GM23338 (cell line): ENCODE results near the gene NACAD. TPM values are rescaled to one million over a fixed set of nuclear protein-coding genes. Genes with fewer than 3 reads are reported as not detected.
A peak's percentile ranks its signal among the peaks of the same experiment; 100 is the strongest.

Source experiments
- ATAC-seq: fragments of 200-7000 bp; cut with Tn5 transposase; 3 replicates; pipeline ENCODE4 v1.9.1; 2020
- DNase-seq: peaks from one replicate; pipeline ENCODE4 v3.0.0-alpha.2; 2015; ENCODE audit warnings: low spot score
- H2AFZ ChIP-seq: fragments of 200-600 bp; sonication (generic); 2 replicates; pipeline ENCODE4 v1.8.0; 2016; ENCODE audit warnings: antibody characterized with exemption, mild to moderate bottlenecking, moderate library complexity
- H3F3A ChIP-seq: fragments of 200-600 bp; sonication (generic); replicated peaks from 2 replicates; pipeline ENCODE4 v1.8.0; 2017; ENCODE audit warnings: antibody characterized with exemption, mixed run types, low read depth
- H3K27ac ChIP-seq: fragments of 200-600 bp; sonication (generic); 2 replicates; pipeline ENCODE4 v1.6.1; 2016; ENCODE audit warnings: low read depth
- H3K27me3 ChIP-seq: fragments of 200-600 bp; sonication (generic); 2 replicates; pipeline ENCODE4 v1.8.0; 2016; ENCODE audit warnings: mild to moderate bottlenecking, mixed run types, moderate library complexity; ENCODE audit not compliant: insufficient read depth
- H3K36me3 ChIP-seq: fragments of 200-600 bp; sonication (generic); 2 replicates; pipeline ENCODE4 v1.8.0; 2016; ENCODE audit warnings: mild to moderate bottlenecking; ENCODE audit not compliant: insufficient read depth
- H3K4me1 ChIP-seq: fragments of 200-600 bp; sonication (generic); 2 replicates; pipeline ENCODE4 v1.8.0; 2016; ENCODE audit warnings: mild to moderate bottlenecking, moderate library complexity; ENCODE audit not compliant: insufficient read depth
- H3K4me2 ChIP-seq: fragments of 200-600 bp; sonication (generic); 2 replicates; pipeline ENCODE4 v1.7.1; 2017; ENCODE audit warnings: mixed run types
- H3K4me3 ChIP-seq: fragments of 200-600 bp; sonication (generic); 2 replicates; pipeline ENCODE4 v1.6.1; 2016; ENCODE audit warnings: mixed run types
- H3K79me2 ChIP-seq: fragments of 200-600 bp; sonication (generic); replicated peaks from 2 replicates; pipeline ENCODE4 v1.8.0; 2017; ENCODE audit warnings: mild to moderate bottlenecking; ENCODE audit not compliant: insufficient read depth
- H3K9me2 ChIP-seq: fragments of 200-600 bp; sonication (generic); 2 replicates; pipeline ENCODE4 v1.8.0; 2017; ENCODE audit not compliant: insufficient read depth
- H4K20me1 ChIP-seq: fragments of 200-600 bp; sonication (generic); replicated peaks from 2 replicates; pipeline ENCODE4 v1.8.0; 2017; ENCODE audit warnings: mild to moderate bottlenecking; ENCODE audit not compliant: insufficient read depth
- H3K27ac Mint-ChIP-seq: 2 replicates; pipeline ENCODE4 v1.8.0; 2020; ENCODE audit warnings: inconsistent platforms, mild to moderate bottlenecking, moderate library complexity, mixed read lengths
- H3K27me3 Mint-ChIP-seq: 3 replicates; pipeline ENCODE4 v1.8.0; 2022; ENCODE audit warnings: low read depth, mild to moderate bottlenecking, moderate library complexity, mixed read lengths, inconsistent platforms; ENCODE audit not compliant: insufficient read depth, poor library complexity
- H3K36me3 Mint-ChIP-seq: 3 replicates; pipeline ENCODE4 v1.8.0; 2021; ENCODE audit warnings: low read depth, mild to moderate bottlenecking, inconsistent platforms, moderate library complexity, mixed read lengths
- H3K4me1 Mint-ChIP-seq: 3 replicates; pipeline ENCODE4 v1.8.0; 2020; ENCODE audit warnings: mild to moderate bottlenecking, inconsistent platforms, mixed read lengths
- H3K4me3 Mint-ChIP-seq: 3 replicates; pipeline ENCODE4 v1.8.0; 2021; ENCODE audit warnings: moderate library complexity, mild to moderate bottlenecking, inconsistent platforms, mixed read lengths
- H3K9me3 Mint-ChIP-seq: 3 replicates; pipeline ENCODE4 v1.8.0; 2020; ENCODE audit warnings: moderate library complexity, mild to moderate bottlenecking, inconsistent platforms, mixed read lengths
- CTCF ChIP-seq, 2 experiments: fragments of 200-600 bp in 1 of 2; sonication (generic) in 1 of 2; conservative IDR thresholded peaks; 2 replicates each; pipeline versions ENCODE4 v1.5.1 to v1.6.1; 2016 to 2017; ENCODE audit warnings: antibody characterized with exemption in 2 of 2, low read depth in 2 of 2, mild to moderate bottlenecking in 2 of 2, moderate library complexity in 1 of 2
- EZH2 ChIP-seq: fragments of 200-600 bp; sonication (generic); IDR thresholded peaks from one replicate; pipeline ENCODE4 v1.8.0; 2017; ENCODE audit warnings: antibody characterized with exemption, mild to moderate bottlenecking, low read depth; ENCODE audit not compliant: unreplicated experiment
- NANOG ChIP-seq: IDR thresholded peaks from 2 replicates; pipeline ENCODE4 v1.6.1; 2016; ENCODE audit warnings: antibody characterized with exemption, borderline replicate concordance
- POLR2AphosphoS5 ChIP-seq: IDR thresholded peaks from 2 replicates; pipeline ENCODE4 v1.6.1; 2016; ENCODE audit warnings: antibody characterized with exemption, low read depth
- REST ChIP-seq: IDR thresholded peaks from one replicate; pipeline ENCODE4 v1.6.1; 2018; ENCODE audit warnings: antibody characterized with exemption; ENCODE audit not compliant: unreplicated experiment
- ZNF114 ChIP-seq: fragments of 250-450 bp; sonication (Bioruptor Pico); IDR thresholded peaks from 2 replicates; pipeline ENCODE4 v1.5.0; 2020; ENCODE audit warnings: mild to moderate bottlenecking, moderate library complexity
- ZNF331 ChIP-seq: fragments of 250-450 bp; sonication (Bioruptor Pico); IDR thresholded peaks from 2 replicates; pipeline ENCODE4 v1.5.0; 2020; ENCODE audit warnings: low read depth, mild to moderate bottlenecking, moderate library complexity
- polyA plus RNA-seq: library from polyadenylated mRNA; unstranded; fragments of >200 nt; fragmentation: Nextera tagmentation; extraction: Ambion mirVana; gene quantifications from 2 replicates; pipeline ENCODE4 v1.2.1, GENCODE V29; 2016
- total RNA-seq: library from RNA; depleted of rRNA; stranded (reverse); fragments of >200 nt; shearing (Covaris generic); gene quantifications from 2 replicates; pipeline ENCODE4 v1.2.3, GENCODE V29; 2014
- TF ChIP-seq, protein P1 (sequence below): IDR thresholded peaks from 2 replicates; pipeline ENCODE4 v1.6.1; 2016; ENCODE audit warnings: antibody characterized with exemption

Gene NACAD
- total and polyA plus RNA-seq, 2 experiments from 2014 or later: 6.1 to 11.2 TPM

DNA sequence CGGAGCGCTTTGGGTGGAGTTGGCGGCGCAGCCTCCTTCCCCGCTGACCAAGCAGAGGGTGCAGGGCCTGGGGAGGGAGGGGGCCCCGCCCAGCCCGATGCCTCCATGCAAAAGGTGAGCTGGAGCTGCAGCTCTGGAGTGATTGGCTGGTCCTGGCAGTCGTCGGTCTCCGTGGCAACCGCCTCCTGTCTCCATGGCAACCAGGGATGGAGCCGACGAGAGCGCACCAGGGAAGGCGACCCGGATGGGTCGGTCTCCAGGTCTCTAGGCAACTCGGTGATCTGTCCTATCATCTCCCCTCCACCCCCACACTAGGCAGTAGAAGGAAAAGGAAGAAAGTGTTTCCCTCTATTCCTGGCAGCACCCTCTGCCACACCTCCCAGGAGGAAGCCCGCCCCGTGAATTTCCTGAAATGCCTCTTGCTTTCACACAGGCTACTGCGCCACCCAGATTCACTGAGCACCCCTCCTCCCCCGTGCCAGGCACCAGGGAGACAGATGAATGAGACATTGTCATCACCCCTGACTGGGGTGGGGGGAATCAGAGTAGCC lies 647 bp upstream of the NACAD start (continued):
- TF ChIP-seq CTCF (conservative IDR thresholded peaks at IDR 0.05; ENCODE audit: low read depth in 2 of 2) (no peak), EZH2 (no peak), NANOG (no peak)

DNA sequence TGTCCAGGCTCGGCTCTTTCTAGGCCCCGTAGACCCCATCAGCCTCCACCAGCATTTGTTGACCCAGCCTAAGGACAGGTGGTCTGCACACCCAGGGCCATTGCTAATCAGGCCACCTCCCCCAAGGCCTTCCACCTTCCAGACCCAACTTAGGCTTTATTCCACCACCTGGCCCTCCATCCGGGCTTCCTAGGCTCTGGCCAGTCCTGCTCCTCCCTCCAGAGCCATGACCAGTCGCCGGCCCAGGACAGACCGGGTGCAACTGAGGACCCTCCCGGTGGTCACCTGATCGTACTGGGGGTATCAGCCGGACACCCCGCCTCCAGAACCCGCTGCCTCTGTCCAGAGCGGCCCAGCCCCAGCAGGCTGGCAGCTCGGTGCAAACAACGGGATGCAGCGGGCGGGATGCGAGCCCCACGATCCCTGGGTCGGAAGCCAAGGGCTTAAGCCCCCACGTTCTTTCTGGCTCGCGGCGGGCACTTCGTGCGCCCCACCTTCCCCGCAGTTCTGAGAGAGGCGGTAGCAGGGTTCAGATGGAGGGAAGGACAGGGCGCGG lies 545 bp downstream of the NACAD start:
- Histone ChIP-seq H3K4me1 (peaks cover 14% of the 10 kb centered on the region; the same call in 1 of the 2 replicates), H3K36me3 (no peaks in the 10 kb centered on the region), H3K79me2 (no peaks in the 10 kb centered on the region), H4K20me1 (no peaks in the 10 kb centered on the region), H3F3A (0 out of 2 replicates have a peak, but pooled peaks cover 11% of the 10 kb centered on the region), H3K4me2 (peak overlapping the region; percentile 86), H3K9me2 (no peaks in the 10 kb centered on the region), H2AFZ (peak overlapping the region; percentile 96), H3K27ac (no peak overlapping the region), H3K4me3 (peak overlapping the region; percentile 83), H3K27me3 (0 out of 2 replicates have a peak, but pooled peaks cover 6% of the 10 kb centered on the region)
- ATAC-seq: peak; percentile 4
- peaks cover 30% of the 10 kb centered on the region for H3K27me3 Mint-ChIP-seq
- no peaks in the 10 kb centered on the region for H3K36me3 Mint-ChIP-seq
- peaks cover 10% of the 10 kb centered on the region for H3K4me1 Mint-ChIP-seq
- H3K4me3 Mint-ChIP-seq: peak overlapping the region; percentile 65
- peak; percentile 56 for DNase-seq
- no peak overlapping the region for H3K27ac Mint-ChIP-seq
- H3K9me3 Mint-ChIP-seq: no peaks in the 10 kb centered on the region; the same call in 2 of the 3 replicates
- no peak for TF ChIP-seq POLR2AphosphoS5
- TF ChIP-seq, protein P1, sequence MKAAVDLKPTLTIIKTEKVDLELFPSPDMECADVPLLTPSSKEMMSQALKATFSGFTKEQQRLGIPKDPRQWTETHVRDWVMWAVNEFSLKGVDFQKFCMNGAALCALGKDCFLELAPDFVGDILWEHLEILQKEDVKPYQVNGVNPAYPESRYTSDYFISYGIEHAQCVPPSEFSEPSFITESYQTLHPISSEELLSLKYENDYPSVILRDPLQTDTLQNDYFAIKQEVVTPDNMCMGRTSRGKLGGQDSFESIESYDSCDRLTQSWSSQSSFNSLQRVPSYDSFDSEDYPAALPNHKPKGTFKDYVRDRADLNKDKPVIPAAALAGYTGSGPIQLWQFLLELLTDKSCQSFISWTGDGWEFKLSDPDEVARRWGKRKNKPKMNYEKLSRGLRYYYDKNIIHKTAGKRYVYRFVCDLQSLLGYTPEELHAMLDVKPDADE: no peak
- no peak for TF ChIP-seq CTCF (conservative IDR thresholded peaks at IDR 0.05; ENCODE audit: low read depth in 2 of 2)
- no peak for TF ChIP-seq ZNF114 (CRISPR knock-in tag)
- TF ChIP-seq REST: no peak
- no peak for TF ChIP-seq EZH2
- no peak for TF ChIP-seq ZNF331
